Jurkat, Clone E6-1 (cell line): ENCODE data around the gene MAPKAP1.

Experiments used
- DNase-seq: peaks from one replicate; pipeline ENCODE4 v3.0.0-alpha.2; 2011; ENCODE audit warnings: low read depth, low spot score
- H3K4me3 ChIP-seq: 2 replicates; pipeline ENCODE4 v1.5.1; 2011; ENCODE audit warnings: mild to moderate bottlenecking, low read length, control low read depth, moderate library complexity

The MAPKAP1 gene

DNA sequence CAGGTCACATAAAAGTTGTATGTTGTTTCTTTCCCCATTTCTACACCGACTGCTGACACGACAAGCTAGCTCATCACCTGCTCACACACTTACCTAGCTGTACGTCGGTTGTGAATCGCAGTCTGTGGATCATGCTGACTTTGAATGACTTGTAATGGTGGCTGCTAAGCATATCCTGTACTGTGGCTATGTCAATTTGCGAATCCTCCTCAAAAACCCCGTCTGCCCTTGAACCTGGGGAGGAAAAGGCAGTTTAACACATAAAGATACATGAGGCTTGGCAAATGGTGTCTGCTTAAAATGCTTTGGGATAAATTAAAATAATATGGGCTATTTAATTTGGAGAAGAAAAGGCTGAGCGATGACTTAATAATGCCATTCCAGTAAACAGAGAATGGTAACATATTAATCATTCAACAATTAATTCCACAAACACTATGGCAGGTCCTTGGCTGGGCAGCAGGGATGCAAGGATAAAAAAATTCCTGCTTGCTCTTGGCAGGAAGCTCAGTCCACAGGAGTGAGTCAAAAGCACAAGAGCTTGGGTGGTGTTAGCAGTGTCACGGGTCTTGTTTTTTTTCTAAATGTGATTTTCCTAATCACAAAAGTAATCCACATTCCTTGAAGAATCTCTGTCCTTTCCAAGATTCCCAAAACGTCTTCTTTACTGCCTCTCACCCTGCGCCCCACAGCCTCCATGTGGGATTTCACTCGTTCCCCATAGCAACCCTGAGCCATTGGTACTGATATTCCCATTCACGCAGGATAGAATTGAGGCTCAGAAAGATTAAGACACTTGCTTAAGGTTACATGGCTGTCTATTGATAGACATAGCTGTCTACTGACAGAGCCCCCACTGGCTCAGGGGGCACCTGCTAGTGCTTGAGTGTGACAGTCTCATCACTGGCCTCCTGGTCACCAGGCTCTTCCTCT, 222.4 kb downstream of the MAPKAP1 start:
- DNase-seq, result no peak
- H3K4me3 ChIP-seq, result no peak overlapping the region

DNA sequence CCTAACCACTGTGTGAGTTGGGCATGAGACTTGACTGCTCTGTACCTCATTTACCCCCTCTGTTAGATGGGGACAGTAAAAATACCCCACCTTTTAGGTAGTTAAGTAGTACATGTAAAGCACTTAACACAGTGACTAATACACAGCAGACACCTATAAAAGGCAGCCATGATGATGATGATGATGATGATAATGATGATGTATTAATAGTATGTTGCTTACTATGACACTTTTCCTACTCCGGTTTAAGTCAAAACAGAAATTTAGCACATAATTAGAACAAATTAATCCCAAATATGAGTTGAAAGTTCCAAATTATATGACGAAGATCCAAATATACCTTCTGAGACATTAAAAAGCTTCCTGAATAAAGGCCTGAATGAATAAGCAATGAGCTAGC, 223.3 kb downstream of the MAPKAP1 start:
- H3K4me3 ChIP-seq, result no peak overlapping the region
- DNase-seq, result no peak

DNA sequence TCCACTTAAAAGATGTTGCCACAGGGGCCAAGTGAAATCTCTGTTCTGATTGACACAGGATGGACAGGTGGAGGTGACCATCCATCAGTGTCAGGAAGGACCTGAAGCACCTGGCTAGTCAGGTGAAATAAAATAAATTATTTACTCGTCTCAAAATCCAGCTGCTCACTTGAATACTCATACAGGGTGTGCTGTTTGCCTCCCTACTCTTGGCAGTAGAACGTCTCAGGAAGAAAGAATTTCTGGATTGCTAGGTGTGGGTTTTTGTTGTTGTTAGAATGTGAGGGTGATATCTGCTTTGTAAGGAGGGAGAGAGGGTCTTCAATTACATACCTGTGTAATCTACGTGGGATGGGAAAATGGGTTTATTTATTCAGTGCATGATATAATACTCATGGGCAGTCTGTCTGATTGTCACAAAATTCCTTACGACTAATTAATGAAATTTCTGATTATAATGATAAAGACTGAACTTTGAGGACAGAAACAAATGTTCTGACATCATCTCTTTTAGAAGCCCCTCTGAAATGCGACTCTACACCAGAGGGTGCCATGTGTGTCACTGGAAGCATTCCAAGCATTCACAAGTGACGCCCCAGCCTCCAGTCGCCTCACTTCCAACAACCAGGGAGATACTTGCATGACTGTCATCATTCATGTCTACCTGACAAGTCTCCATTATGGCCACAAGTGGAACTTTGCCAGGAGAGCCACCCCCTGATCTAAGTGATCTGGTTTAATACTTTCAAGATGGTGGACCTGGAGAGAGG, 227.0 kb downstream of the MAPKAP1 start:
- no peak overlapping the region for H3K4me3 ChIP-seq
- DNase-seq, result no peak

DNA sequence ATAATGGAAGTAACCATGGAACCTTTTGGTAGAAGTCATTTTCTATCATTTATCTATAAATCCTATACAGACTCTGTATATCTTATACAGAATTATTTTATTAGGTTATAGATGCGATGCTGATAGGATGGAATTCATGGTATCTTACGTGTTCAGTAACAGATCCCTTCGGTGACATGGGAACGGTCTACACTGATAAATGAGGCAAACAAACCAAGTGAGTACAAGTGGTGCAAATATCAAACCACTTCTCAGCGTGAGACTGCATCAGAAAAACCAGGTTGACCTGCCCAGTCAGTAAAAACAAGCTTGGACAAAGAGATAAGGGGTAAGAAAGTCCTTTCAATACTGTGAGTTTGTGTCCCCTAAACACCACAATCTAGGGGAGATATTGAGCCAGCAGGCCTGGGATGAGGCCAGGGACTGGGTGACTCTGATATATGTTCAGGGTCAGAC, 229.9 kb downstream of the MAPKAP1 start:
- DNase-seq, result no peak
- no peak overlapping the region for H3K4me3 ChIP-seq

DNA sequence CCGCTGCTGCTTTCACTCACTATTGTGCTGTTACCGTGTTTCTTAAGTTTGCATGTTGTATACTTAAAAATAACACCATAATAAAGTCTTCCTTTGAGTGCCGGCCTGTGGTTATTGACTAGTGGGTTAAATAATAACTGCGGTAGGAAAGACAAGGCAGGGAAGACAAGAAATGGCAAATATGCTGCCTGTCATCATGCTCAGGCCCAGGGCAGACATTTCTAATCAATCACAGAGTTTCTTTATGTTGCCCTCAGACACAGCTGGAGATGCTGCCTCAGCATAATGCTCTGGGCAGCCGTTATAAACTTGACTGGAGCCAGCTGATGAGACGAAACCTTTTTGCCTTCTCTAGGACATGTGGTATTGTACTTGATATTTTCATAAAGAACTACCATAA, 230.4 kb downstream of the MAPKAP1 start:
- no peak overlapping the region for H3K4me3 ChIP-seq
- DNase-seq, result no peak

DNA sequence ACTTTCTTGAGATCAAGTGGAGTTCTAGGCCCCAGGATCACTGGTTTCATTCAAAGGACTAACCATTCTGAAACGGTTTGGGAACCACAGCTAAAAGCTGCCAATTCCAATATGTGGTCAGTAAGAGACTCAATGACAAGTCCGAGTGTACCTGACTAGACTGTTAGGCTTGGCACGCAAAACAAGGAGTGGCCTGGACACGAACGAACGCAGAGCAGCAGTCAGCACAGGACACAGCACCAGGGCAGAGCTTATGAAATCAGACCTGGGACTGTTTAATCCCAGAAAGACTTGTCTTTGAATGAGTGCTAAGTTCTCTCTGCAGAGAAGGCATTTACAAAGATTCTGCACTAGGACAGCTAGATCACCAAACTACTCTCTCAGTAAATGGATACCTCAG, 231.6 kb downstream of the MAPKAP1 start:
- no peak for DNase-seq
- no peak overlapping the region for H3K4me3 ChIP-seq

DNA sequence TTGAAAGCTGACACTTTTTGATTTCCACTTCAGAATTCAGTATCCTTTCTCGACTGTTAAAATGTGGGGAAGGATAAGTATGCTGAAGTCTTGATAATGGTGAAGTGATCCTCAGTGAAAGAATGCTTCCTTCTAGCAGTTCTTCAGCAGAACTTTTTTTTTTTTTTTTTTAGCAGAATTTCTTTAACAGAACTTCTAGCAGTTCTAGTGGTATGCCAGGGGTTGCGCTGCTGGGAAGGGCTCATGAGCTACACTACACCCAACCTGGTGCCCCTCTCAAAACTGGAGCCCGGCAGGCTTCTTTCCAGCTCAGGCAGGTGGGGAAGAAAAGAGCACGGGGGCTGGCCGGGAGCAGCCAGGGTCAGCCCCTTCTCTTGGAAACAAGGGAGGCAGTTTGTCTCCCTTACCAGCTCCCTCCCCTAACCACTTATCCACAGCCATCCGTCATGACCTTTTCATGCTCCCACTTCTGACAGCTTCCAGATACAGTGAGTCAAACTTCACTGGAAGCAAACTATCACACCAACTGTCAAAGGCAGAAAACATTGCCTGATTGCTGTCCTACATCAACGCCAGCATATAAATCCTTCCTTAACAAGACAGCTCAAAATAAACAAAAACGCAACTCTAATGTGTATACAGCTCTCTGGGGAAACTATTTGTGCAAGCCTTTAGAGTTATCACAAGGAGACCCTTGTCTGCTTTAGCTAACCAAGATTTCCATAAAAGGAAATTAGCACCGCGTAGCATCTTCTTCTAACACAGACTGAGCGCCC, 233.9 kb downstream of the MAPKAP1 start:
- no peak for DNase-seq
- H3K4me3 ChIP-seq, result no peak overlapping the region

DNA sequence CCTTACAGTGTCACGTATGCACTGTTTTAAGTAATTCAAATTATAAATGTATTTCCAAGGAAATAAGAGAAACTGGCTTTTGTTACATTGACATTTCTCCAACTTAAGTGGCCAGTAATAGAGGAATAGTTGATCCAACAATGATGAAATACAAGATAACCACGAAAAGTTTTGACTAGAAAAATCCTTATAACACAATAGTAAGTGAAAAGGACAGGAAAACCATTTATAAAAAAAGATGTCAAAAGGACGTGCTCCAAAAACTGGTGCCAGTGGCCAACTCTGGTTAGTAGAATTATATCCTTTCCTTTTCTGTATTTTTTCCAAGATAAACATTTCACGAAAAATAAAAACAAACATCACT, 234.5 kb downstream of the MAPKAP1 start:
- H3K4me3 ChIP-seq, result no peak overlapping the region
- DNase-seq, result no peak

DNA sequence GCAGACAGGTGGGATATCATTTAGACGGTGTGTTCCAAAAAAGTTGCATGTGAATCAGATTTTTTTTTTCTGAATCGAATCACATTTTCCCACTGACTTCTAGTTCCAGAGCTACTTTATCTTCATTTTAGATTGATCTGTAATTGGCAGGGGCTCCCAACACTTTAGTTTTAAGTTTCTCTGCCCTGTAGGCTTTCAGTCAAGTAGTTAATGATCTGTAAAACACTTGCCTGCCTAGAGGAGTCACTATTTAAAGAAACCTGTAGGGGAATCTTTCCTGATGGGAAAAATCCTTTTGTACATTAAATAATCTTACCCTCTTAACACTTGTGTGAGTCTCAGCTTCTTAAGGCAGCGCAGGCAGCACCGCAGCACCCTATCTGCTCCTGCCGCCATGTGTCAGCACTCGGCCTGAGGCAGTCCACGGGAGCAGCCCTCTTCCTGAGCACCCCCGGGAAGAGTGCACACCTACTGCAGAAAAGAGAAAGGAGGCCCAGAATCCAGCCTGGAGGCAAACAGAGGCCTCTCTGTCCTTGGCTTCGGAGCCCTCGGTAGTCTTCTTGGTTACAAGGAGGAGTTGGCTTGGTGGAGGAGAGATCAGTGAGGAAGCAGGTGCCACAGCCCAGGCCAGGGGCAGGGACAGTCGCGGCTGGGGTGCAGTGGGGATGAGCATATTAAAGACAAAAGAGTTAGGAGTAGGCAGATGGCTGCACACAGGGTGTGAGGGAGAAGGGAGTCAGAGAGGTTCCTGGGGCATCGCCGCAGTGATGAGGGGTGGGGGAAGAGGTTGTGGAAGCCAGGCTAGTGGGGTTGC, 236.0 kb downstream of the MAPKAP1 start:
- no peak for DNase-seq
- H3K4me3 ChIP-seq, result no peak overlapping the region

DNA sequence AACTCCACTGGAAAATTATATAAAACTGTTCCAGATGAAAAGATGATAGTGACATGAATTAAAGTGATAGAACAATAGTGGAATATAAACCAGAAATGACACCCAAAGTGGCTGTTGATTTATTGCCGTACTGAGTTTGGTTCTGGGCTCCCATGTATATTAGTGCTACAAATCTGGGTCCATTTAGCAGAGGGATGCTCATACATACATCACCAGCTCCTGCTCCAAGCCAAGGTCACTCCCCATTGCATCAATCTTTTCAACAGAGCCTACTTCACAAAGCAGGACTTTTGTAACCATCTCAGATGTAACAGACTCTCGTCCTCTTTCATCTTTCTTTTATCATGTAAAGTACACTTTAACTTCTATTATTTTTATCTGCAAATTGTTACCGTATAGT, 236.8 kb downstream of the MAPKAP1 start:
- H3K4me3 ChIP-seq, result no peak overlapping the region
- DNase-seq, result no peak

DNA sequence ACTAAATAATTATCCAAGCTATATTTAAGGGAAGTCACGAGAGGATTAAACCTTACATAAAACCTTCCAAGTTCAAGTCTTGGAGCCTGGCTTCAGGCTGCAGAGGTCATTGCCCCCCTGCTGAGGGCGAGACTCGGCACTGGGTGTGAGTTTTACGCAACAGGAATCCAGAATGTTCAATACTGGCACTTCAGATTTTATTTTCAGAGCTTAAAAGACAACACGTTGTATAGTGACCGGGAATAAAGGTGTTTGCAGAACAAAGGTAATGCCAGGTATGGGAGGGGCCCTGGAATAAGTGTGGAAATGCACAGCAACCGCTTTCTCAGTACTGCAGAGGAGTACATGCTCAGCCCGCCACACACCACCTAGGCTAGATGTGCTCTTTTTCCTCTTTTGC, 238.4 kb downstream of the MAPKAP1 start:
- H3K4me3 ChIP-seq, result no peak overlapping the region
- no peak for DNase-seq

DNA sequence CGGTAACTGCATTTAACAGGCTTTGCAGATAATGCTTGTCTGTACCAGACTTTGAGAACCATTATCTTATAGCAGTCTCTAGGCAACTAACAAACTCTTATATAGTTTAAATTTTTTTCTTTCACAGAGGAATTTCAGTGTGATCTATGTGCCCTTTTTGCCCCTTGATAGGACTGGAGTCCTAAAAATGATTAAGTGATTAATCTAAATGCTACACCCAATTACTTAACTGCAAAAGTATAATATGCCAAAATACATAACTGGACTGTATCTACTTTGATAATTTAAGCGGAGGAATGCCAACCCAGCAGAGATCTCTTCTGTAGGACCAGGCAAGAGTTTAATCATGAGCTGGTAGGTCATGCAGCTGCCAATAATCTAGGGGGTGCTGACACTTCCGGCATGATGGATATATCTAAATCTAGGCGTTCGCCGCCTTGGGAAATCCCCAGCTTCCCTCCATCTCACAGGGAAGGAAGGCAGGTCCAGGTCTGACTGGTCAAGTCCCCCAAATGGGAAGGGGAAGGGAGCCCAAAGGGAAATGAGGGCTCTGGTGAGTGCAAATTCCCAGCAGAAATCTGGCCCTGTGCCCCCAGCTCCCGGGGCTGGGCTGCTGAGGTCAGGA, 239.8 kb downstream of the MAPKAP1 start:
- H3K4me3 ChIP-seq, result no peak overlapping the region
- DNase-seq, result no peak

DNA sequence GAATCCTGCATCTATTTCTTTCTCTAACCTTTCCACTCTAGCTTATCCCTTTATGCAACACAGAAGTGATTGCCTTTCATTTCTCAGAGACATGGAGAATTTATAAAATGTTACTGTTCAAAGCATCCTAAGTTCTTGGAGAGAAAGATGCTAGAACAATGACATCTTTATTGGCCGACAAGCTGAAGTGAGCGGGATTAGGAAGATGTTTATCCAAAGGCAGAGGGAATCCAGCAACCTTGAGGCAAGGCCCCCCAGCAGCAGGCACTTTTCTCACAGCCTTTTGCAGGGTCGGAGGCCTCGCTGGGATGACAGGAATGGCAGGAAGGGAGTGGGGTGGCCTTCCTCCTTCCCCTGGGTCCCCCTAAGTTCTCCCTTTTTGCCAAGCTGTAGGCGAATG, 240.6 kb downstream of the MAPKAP1 start:
- H3K4me3 ChIP-seq, result no peak overlapping the region
- no peak for DNase-seq

DNA sequence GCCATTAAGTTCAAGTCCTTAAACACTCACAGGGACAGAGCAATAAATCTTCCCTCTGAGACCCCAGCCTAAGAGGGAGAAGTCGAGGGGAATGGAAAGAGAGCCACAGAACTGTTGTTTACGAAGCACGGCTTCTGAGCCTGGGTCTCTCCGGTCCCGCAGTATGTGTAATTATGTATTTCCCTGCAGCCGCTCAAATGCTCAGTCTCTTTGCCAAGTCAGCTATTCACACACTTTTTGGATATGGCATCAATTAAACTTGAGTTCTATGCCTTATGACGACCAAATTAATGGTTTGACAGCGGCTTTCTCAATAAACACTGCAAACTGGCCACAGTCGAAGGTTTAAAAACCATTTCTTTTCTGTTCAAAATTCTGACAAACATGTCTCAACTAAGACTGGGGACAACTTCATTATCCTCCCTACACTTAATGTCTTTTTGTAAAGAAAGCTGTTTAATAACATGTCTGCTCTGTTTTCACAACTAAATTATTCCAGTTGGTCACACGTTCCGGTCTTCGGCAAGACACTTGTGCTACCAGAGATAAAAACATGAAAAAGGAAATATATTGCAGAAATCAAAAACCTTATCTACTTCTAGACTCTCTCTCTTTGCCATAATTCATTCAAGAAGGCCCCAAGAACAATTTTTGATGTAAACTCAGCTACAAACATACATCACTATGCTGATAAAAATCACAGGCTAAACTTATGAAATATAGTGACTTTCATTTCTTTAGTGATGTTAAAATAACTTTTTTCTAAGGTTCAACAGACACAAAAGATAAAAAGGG, 242.2 kb downstream of the MAPKAP1 start:
- no peak for DNase-seq
- no peak overlapping the region for H3K4me3 ChIP-seq

DNA sequence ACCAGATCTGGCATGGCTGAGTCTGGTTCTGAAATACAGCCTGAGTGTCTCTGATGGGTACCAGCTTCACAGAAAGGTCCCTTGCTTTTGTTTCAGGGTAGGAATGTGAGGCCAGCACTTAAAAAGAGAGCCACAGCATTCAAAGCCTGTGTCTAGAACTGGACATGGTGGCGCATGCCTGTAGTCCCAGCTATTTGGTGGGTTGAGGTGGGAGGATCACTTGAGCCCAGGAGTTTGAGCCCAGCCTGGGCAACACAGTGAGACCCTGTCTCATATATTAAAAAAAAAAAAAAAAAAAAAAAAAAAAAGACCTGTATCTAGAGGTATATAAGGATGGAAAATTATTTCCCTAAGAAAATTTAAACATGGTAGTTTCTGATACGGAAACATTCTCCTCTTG, 243.1 kb downstream of the MAPKAP1 start:
- DNase-seq, result no peak
- H3K4me3 ChIP-seq, result no peak overlapping the region

DNA sequence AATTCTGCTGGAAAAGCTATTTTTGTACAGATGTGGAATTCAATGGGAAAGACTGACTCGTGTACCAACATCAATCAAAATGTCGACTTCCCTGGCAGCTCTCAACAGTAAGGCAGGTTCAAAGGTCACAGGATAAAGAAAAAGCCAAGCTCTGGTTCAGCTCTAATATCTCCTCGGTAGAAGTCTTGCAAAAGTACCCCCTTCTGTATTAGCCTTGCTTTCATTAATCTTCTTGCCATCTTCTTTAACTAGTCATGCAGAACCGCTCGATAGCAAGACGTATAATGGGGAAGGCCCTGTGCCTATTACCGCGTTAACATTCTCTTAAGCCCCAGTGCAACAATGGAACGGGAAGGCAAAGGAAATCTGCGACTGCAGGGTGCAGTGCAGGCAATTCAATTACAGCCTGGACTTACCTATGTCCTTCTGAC, 244.1 kb downstream of the MAPKAP1 start:
- DNase-seq, result no peak

DNA sequence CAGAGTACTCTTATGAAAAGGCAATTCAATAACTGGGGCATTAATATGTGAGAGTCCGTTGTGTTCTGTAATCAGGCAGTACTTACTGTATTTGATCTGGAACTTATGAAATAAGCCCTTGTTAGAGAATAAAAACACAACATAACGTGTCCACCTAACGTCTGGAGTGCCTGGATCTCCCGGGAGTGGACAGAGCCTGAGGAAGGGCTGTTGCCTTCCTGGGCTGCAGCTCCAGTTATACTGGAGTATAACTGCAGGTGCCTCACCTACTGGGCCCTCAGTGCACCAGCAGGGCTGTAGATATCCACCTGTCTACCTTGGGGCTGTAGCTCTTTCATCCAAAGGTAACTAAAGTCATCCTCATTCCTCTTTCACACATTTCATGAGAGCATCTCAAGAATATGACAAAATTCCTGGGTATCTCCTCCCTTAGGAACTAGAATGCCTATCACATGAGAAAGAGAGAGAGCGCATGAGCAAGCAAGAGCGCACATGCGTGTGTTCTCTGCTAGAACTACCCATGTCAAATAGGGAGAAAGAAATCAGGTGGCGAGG, 245.3 kb downstream of the MAPKAP1 start:
- no peak for DNase-seq
- no peak overlapping the region for H3K4me3 ChIP-seq

More for the DNA sequence above, 244.1 kb downstream of the MAPKAP1 start:
- H3K4me3 ChIP-seq, result no peak overlapping the region
